GM21717 (cell line): Measurements from ENCODE around the gene KCTD15.

ENCODE experiments used
- ATAC-seq: cut with Tn5 transposase; IDR thresholded peaks from one replicate; pipeline ENCODE4 v1.9.1; 2021; ENCODE audit warnings: mild to moderate bottlenecking, moderate library complexity; ENCODE audit not compliant: unreplicated experiment

The KCTD15 gene

DNA sequence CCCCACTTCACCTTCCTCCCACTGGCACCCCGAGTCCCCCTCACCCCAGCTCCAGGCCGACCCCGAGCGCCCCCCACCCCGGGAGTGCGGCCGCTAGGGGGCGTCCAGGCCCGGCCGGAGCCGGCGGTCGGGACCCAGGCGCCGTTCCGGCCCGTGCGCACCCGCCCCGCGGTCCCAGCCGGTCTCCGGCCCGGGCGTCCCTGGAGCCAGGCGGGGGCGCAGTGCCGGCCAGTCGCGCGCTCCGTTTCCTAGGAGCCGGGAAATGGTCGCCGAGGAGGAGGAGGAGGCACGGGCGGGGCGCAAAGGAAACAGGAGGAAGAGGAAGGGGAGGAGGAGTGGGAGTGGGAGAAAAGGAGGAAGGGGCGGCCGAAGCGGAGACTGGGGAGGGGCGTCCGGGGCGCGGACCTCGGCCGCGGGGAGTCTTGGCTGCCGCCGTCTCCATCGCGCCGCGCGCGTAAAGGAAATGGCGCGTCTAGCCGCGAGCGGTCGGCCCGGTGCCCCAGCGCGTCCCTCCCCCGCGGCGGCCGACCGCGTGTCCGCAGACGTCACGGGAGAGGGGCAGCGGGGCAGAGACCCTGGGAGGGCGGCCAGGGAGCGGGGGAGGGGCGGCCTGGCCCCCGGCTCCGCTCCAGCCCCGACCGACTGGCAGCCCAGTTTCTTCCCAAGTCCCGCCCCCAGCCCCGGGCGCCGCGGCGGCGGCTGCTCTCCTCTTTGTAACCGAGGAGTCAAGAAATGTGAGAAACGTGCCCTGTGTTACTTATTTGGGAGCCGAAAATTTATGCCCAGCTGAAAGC, 1.1 kb upstream of the KCTD15 start:
- no peak for ATAC-seq

DNA sequence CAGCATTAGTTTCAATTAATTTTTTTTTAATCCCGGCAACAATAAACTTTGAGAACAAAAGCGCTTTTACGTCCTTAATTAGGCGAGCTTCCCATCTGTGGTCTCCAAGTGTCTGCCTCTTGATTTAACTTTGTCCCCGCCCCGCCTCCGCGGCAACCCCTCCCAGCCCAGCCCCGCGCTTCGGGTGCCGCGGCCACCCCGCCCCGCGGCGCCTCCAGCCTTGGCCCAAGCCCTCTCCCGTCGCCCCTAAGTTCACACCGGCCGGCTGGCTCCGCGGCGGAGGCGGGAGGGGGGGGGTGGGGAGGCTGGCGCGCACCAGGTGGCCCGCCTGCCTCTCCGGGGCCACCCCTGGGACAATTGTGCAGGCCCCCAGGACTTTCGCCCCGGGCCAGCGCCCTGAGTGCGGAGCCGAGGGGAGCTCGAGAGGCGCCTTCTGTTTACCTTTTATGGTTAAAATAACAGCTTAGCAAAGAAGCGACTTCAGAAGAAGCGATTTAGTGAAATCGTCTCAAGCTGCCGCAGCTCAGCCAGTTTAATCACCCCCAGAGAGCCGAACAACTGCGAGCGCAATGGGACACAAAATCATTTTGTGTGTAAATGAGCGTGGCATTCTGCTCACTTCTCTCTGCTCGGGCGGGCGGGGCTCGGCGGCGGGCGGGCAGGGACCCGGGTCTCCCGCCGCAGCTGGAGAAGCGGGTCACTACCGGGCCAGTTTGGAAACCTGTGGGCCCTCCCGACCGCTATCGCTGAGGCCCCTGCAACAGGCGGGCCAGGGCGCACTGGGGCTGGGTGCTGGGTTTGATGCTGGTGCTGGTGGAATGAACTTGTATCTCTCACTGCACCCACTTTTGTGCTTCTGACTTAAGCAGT, 1.4 kb downstream of the KCTD15 start:
- ATAC-seq, result no peak

DNA sequence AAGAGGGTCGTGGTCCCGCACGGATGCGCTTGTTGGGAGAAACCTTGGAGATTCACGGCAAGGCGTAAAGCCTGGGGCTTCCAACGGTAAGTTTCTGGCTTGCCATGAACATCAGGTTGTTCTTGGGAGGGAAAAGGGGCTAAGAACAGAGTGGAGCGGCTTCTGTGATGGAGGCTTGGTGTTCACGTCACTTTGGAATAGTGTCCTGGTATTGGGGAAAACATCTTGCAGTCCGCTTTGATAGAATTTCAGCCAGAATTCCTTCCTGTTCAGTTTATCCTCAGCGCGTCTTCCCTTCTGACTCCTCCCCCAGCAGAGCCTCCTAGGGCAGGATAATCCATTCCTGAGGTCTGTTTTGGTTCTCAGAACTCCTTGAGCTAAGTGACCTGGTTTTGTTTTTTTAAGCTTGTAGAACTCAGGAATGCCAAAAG, 2.0 kb downstream of the KCTD15 start:
- ATAC-seq, result no peak

DNA sequence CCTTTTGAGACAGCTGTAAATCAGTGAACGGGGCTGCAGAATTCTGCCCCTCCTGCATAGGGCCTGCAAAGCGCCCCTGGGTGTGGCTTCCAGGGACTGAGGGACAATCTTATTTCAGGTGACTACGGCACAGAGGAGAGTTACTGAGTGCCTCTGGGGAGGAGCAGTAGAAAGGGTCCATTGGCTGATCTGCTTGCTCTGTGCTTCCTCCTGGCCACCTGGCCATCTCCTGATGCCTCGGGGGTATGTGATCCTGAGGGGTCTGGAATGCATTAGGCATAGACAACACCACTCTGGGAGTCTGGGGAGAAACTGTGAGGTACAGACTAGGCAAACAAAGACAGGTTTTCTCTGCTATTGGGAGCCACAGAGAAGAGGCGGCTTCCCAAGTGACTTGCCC, 2.8 kb downstream of the KCTD15 start:
- ATAC-seq, result no peak

DNA sequence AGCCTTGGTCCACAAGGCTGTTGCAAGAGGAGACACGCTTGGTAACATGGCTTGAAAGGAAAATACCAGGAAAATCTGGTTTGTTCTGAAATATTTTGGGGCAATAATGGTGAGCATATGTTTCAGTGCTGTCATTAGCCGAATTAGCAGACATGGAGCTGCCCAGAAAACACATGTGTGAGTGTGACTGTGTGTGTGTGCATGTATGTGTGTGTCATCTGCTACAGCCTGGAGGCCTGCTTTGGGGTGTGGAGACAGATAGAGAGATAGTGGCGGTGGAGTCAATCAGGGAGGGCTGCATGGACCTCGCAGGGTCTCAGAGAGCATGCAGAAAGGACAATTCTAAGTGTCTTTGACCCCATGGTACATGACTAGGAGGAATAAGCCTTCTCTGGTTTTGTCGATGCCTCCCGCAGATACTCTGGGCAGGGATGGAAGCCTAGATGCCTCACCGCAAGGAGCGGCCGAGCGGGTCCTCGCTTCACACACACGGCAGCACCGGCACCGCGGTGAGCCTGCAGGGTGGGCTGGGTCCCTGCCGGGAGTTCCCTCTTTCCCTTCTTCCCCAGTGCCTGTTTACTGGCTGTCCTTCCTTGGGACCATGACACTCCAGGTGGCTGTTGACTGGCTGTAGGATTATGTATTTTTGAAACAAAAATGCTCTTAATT, 3.5 kb downstream of the KCTD15 start:
- no peak for ATAC-seq

DNA sequence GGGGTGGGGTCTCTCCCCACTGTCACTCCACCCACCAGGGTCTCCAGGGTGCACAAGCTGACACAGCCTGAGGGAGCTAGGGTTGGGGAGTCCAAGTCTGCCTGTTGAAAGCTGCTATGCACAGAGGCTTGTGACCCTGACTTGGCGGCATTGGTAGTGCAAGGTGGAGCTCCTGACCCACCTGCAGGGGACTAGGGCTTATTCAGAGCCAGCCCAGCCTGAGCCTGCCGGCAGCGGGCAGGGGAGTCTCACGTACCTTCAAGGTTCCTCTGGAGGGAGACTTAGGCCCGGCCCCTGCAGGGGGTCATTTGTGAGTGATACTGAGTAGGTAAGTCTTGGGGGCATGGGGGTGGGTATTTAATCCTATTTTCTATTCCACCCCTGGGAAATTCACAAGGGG, 4.7 kb downstream of the KCTD15 start:
- no peak for ATAC-seq

DNA sequence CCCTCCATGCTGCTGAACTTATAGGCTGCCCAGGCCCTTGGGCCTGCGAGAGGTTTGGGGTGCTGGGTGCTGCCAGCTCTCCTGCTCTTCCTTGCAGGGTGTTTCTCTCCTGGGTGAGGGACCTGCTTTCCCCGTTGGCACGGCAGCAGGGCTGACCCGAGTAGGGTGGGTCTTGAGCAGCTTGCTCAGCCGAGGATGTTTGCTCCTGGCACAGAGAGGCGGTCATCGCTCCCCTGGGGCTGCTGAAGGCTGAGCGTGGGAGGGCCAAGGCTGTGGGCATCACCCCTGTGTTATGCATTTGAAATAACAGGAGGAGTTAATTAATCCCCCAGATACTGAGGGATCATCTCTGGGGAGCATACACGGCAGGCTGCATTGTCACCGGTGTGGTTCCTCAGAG, 5.3 kb downstream of the KCTD15 start:
- ATAC-seq, result no peak

DNA sequence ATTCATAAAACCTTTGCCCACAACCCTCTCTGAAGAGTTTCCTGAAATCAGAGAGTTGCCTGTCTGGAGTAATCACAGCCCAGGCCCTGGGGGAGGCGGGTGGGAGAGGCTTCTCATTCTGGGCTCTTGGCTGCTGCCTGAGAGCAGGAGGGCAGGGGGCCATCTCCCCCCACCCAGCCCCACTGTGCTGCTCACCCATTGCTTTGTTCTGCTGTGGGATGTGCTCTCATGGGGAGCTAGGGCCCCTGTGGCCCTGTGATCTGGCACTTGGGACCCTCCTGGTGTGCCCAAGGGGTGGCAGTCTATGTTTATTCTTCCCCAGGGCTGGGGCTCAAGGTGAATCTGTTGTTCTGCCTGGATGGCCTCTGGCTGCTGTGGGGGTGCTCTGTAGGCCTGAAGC, 6.1 kb downstream of the KCTD15 start:
- no peak for ATAC-seq

DNA sequence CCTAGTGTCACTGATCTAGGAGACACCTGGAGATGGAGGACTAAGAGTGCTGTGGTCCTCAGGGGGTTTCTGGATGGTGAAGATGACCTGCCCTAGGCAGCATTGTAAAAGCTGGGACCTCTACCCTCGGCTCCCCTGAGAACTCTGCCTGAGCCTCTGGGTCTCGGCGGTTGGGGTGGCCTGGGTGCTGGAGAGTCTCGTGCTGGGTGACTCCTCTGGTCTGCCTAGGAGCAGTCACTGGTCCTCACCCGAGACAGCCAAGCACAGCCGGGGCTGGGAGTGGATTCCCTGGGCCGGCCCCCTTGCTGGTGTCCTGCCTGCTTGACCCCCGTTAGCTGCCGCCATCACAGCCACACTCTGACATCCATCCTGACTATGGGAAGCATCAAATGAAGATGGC, 6.7 kb downstream of the KCTD15 start:
- no peak for ATAC-seq

DNA sequence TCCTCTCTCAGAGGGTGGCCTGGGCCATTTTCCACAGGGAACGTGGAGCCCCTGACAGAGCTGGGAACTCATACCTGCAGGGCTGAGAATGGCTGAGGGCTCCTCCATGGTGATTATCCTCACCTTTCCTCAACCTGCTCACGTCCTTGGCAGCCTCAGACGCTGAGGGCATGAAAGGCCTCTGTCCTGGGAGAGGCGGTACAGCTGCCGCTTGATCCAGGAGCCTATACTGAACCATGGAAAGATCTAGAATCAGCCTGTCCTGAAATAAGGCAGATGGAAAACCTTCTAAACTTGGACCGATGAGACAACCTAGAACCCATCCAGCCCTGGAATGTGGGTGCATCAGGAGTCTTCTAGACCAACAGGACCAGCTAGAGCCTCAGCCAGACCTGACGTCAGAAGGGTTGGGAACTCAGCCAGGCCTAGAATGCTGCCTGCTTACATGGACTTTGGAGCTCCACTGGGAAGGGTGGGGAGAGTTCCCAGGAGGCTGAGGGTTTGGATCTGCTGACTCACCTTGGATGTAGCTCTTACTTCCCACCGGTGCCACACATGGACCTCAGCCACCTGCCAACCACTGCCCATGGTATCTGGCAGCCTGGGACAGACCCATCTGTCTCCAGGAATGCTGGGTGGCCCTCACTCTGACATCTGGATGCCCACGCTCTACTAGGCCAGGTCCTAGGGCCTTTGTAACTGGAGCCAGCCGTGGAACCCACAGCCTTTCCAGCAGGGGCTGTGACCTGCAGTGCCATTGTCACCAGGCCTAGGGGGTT, 7.5 kb downstream of the KCTD15 start:
- no peak for ATAC-seq

DNA sequence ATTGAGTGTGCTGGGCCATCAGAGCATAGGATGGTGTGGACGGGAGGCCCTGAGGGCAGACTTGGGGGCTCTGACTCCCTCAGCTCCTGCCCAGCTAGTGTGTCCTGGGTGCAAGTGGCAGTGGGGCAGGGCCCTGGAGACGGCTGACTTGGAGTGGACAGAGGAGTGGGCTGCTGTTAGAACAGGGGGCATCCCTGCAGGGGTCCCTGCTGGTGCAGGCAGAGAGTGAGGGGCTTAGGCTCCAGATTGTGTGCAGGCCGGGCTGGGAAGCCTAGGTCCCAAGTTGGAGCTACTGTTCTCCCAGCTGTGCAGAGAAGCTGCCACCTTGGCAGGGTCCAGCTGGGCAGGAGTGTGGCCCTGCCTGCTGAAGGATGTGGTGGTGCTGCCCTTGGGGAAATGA, 8.6 kb downstream of the KCTD15 start:
- ATAC-seq, result no peak

DNA sequence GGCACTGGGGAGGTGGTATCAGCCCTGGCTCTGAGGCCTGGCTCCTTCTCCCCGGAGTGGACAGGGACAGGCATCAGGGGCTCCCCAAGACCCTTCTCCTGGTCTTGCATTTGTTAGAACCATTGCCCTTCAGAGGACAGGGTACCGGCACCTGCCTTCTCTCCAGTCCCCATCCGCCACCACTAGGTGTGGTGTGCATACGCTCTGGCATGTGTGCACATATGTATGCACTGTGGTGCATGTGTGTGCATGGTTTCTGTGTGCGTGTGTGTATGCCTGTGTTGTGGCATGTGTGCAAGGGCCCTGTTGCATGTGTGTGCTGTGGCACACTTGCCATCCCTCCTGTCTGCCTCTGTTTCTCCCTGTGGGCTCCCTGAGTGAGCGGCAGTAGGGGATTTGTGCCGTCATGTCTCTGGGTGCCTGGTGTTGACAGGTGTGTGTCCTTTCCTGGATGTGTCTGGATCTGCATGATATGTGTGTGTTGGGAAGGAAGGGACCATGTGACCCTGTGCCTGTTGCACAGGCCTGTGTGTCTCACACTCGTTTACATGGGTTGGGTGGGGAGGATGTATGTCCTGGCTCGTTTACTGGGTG, 9.3 kb downstream of the KCTD15 start:
- no peak for ATAC-seq

DNA sequence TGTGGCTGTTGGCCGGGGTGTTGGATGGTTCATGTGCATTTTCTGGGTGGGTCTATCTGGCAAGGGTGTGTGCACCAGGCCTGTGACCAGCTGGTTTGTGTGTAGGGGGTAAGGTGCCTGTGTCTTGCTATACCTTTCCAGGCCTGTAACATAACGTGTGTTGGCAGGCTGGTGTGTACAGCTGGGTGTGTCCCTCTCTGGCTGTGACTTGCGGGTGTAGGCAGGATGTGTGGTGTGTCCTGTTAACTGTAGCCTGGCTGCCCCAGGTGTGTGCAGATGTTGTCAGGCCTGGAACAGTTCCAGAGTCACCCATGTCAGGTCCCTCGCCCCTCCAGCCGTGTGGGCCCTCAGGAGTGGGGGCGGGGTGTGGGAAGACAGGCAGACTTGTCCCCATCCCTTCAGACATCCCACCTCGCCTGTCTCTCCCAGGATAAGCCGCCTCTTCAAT, 9.8 kb downstream of the KCTD15 start:
- ATAC-seq, result no peak

DNA sequence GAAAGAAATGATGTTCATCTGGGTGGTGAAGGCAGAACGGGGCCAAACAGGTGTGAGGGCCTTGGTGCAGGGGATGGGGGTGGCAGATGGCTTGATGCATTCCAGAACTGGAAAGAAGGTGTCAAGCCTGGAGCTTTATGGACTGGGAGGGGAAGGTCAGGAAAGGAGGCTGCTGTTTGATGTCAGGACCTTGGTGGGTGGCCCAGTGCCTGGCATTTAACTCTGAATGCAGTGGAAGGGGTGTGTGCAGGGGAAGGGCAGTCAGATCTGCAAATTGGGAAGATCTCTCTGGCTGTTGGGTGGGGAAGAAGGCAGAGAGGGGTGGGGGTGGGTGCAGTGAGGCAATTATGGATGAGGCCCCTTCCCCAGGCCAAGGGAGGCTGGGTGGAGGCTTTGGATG, 11.7 kb downstream of the KCTD15 start:
- ATAC-seq, result no peak

DNA sequence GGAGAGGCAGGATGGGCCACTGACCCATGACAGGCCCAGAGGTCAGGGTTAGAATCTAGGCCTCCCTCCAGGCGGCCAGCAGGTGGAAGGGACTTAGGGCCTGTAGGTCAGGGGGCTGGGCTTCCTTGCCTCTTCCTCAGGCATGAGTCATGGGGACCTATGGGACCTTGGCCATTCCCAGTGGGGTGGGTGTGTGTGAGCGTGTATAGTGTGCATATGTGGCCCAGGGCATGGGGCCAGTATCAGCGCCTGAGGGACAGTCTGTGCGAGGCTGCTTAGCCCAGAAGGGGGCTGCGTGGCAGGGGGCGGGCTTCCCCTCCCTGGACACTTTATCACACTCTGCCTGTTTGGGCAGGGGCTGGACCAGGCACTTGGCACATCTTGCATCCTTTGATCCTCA, 13.3 kb downstream of the KCTD15 start:
- ATAC-seq, result no peak

DNA sequence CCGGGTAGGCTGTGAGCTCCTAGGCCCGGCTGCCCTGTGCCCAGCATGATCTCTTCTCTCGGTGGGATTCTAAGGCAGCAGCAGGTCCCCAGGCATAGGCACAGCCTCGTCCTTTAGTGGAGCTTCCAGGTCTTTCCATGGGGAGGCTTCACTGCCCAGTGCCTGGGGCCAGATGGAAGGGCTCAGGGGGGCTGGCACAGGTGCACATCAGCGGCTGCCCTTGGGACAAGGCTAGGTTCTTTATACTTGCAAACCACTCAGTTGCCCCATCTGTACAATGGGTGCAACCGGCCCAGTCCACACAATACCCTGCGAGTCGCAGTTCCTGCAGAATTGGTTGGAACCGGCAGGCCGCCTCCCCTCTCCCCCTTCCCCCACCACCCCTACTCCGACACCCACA, 14.2 kb downstream of the KCTD15 start:
- ATAC-seq, result no peak

DNA sequence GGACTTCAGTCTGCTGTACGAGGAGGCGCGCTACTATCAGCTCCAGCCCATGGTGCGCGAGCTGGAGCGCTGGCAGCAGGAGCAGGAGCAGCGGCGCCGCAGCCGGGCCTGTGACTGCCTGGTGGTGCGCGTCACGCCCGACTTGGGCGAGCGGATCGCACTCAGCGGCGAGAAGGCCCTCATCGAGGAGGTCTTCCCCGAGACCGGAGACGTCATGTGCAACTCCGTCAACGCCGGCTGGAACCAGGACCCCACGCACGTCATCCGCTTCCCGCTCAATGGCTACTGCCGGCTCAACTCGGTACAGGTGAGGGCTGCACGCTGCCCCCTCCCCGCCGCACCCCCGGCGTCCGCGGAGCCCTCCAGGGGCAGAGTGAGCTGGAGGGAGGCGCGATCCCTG, 14.6 kb downstream of the KCTD15 start:
- ATAC-seq, result no peak

DNA sequence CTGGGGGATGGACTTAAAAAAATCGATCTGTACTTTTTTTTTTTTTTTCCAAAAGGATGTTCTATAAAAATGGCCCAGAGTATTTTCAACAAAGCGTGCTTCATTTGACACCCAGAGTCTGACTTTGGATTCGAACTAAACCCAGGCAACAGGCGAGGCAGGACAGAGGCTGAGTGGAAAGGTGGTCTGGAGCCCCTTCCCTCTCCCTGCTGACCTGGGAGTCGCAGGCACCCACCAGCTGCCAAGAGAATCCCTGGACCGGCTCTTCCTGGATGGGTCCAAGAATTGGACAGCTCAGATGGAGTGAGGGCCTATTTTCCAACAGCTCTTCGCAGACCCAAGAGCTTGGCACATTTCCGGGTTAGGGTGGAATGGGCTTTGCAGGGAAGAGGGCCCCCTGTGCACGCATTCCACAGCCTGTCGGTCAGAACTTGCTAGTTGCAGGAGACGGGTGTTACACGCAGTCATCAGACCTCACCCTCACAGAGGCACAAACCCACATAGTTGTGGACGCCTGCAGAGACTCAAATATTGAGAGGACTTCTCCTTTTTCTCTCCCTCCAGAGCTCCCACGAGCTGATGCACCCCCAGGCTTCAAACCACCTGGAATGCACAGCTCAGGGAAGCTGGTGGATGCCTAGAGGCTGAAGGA, 15.2 kb downstream of the KCTD15 start:
- ATAC-seq, result no peak

DNA sequence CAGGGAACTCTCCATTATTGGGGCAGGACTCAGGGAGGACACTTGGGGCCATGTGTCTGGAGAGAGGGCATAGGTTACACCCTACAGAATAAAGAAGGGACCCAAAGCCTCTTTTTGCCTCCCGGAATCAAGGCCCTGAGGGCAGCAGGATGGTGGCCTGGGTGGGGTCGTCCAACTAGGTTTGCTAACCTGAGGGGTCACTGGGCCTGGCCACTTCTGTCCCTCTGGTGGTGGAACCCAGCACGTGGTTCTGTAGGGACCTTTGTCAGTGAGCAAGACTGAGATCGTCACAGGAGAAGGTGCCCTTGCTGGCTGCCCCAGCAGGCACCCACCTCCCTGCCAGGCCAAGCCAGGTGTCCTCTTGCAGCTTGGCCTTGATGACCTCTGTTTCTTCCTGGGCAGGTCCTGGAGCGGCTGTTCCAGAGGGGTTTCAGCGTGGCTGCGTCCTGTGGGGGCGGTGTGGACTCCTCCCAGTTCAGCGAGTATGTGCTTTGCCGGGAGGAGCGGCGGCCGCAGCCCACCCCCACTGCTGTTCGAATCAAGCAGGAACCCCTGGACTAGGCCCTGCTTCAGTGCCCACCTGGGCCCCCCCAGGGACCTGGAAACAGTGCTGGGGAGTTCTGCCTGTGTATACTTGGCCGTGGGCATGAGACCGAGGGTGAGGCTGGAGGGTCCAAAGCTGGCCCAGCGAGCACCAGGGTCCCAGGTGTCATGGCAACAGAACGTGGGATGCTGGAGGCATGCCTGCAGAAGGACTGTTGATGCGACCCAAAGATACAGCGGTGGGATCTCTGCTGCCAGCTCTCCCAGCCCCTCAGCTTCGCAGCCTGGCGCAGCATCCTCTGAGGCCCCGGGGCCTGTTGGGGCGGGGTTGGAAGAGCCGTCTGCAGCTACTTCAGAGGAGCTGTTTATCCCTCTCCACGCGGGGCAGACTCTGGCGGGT, 16.0 kb downstream of the KCTD15 start:
- no peak for ATAC-seq
